Lung (tissue), 12 donors: Measurements from ENCODE around the gene HSPBAP1. TPM values are rescaled to one million over a fixed set of nuclear protein-coding genes. Genes with fewer than 3 reads are reported as not detected.
"Not testable (repeated sequence)": the region's sequence is repeated elsewhere in the genome, so short reads cannot be mapped to it uniquely, and the experiment has no call there.

Experiments used
- ATAC-seq: fragments of 200-7000 bp; cut with Tn5 transposase; one replicate; pipeline ENCODE4 v1.9.1; 2020; ENCODE audit warnings: moderate number of reproducible peaks; ENCODE audit not compliant: insufficient read depth, low FRiP score
- DNase-seq, 3 donors: peaks; one replicate each; pipeline ENCODE4 v3.0.0-alpha.2; 2013 to 2017
- H3K27ac ChIP-seq, 2 donors: one replicate each; pipeline ENCODE4 v1.5.1; 2013; ENCODE audit warnings: mild to moderate bottlenecking in 2 of 2, moderate library complexity in 2 of 2, control low read depth in 1 of 2, inconsistent platforms in 1 of 2, low read depth in 1 of 2, low read length in 1 of 2
- H3K27me3 ChIP-seq, 3 donors: one replicate each; pipeline ENCODE4 v1.5.1; 2013; ENCODE audit warnings: low read length in 2 of 3; ENCODE audit not compliant: control insufficient read depth in 3 of 3, insufficient read depth in 3 of 3
- H3K36me3 ChIP-seq, 4 donors: one replicate each; pipeline ENCODE4 v1.5.1; 2013; ENCODE audit warnings: low read length in 4 of 4, mild to moderate bottlenecking in 1 of 4, moderate library complexity in 1 of 4; ENCODE audit not compliant: control insufficient read depth in 4 of 4, insufficient read depth in 4 of 4
- H3K4me1 ChIP-seq, 5 donors: one replicate each; pipeline ENCODE4 v1.5.1; 2013; ENCODE audit warnings: low read length in 5 of 5, mild to moderate bottlenecking in 2 of 5, moderate library complexity in 1 of 5; ENCODE audit not compliant: control insufficient read depth in 5 of 5, insufficient read depth in 5 of 5
- H3K4me3 ChIP-seq: one replicate; pipeline ENCODE4 v1.5.1; 2013; ENCODE audit warnings: mild to moderate bottlenecking, control low read depth, moderate library complexity
- H3K9ac ChIP-seq, 2 donors: one replicate each; pipeline ENCODE4 v1.5.1; 2013; ENCODE audit warnings: low read length in 2 of 2, control low read depth in 1 of 2; ENCODE audit not compliant: insufficient read depth in 1 of 2
- H3K9me3 ChIP-seq, 4 donors: one replicate each; pipeline ENCODE4 v1.5.1; 2013; ENCODE audit warnings: low read length in 3 of 4, mild to moderate bottlenecking in 1 of 4, moderate library complexity in 1 of 4; ENCODE audit not compliant: control insufficient read depth in 4 of 4, insufficient read depth in 3 of 4
- WGBS, 2 donors: extraction: QIAGEN DNeasy Blood & Tissue Kit; methylation state at CpG; one replicate each; pipeline ENCODE4 v1.1.7; 2013; 5-methylcytosine and 5-hydroxymethylcytosine counted together
- polyA plus RNA-seq, 2 donors: library from polyadenylated mRNA; stranded (reverse); fragments of 200-250 nt; gene quantifications; one replicate each; pipeline ENCODE4 v1.2.1, GENCODE V29; 2013
- total RNA-seq, 2 donors: library from RNA; depleted of rRNA in 1 of 2; stranded (reverse); fragments of >200 nt in 1 of 2; gene quantifications; one replicate each; pipeline ENCODE4 v1.2.1, GENCODE V29; 2014 to 2021
- TF ChIP-seq, protein P1 (sequence below): IDR thresholded peaks from 2 replicates; pipeline ENCODE4 v1.5.1; 2012; ENCODE audit warnings: mild to moderate bottlenecking; ENCODE audit errors: control extremely low read depth, extremely low read depth
- donor health status: control.
- donor health status: control.
- donor health status: Bipolar disorder and iron deficiency.
- donor health status: healthy.
- donor health status: DM: yes; HTN: yes; CAD: no.

The HSPBAP1 gene
- total and polyA plus RNA-seq, 4 donors = 8.4 to 15.9 (median 11.1) TPM

DNA sequence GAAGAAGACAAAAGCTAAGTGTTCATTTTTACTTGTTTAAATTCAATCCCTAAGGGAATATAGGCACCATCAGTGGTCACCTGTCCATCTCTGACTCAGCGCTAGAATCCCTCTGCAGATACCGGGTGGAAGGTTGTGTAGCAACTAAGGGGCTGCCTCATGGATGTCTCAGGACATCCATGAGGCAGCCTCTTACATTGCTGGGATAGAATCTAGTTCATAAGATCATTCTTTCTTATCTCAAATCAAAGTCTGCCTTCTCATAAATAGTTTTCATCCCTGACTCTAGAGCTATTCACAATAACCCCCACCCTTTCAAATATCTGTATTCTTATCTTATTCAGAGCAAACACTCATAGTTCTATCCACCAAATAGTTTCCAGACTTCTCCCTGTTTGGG, 38.1 kb downstream of the HSPBAP1 start:
- ATAC-seq (no peak), DNase-seq (no peak)
- WGBS, 2 donors = 84 to 89% methylated on average over 2 of the region's 2 CpGs
- H3K27me3 ChIP-seq = no peaks in the 10 kb centered on the region
- H3K27ac ChIP-seq = no peak overlapping the region
- H3K36me3 ChIP-seq = peaks cover 6 to 20% (median 10%) of the 10 kb centered on the region in 4 donors
- no peak overlapping the region for H3K9ac ChIP-seq
- TF ChIP-seq, protein P1, sequence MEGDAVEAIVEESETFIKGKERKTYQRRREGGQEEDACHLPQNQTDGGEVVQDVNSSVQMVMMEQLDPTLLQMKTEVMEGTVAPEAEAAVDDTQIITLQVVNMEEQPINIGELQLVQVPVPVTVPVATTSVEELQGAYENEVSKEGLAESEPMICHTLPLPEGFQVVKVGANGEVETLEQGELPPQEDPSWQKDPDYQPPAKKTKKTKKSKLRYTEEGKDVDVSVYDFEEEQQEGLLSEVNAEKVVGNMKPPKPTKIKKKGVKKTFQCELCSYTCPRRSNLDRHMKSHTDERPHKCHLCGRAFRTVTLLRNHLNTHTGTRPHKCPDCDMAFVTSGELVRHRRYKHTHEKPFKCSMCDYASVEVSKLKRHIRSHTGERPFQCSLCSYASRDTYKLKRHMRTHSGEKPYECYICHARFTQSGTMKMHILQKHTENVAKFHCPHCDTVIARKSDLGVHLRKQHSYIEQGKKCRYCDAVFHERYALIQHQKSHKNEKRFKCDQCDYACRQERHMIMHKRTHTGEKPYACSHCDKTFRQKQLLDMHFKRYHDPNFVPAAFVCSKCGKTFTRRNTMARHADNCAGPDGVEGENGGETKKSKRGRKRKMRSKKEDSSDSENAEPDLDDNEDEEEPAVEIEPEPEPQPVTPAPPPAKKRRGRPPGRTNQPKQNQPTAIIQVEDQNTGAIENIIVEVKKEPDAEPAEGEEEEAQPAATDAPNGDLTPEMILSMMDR = no peak
- H3K4me1 ChIP-seq = peaks cover 0 to 4% (median 3%) of the 10 kb centered on the region in 5 donors
- no peaks in the 10 kb centered on the region for H3K9me3 ChIP-seq
- no peak overlapping the region for H3K4me3 ChIP-seq

DNA sequence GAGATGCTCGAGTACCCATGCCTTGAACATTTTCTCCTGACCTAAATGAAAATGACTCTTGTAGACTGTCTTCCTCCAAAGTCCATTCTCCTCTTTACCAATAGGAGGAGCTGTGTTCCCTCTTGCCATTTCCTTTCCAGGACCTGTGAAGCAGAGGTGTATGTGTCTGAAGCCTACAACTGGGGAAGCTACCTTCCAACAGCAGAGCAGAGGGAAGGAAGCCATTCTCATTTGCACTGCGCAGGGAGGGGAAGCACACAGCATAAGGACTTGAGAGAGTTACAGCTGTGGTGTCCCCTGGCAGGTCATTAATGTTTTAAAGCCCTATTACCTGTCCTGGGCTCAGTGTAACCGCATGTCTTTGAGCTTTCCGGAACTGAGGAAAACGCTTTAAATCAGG, 38.7 kb downstream of the HSPBAP1 start:
- 75 to 83% methylated on average over 5 of the region's 5 CpGs for WGBS, 2 donors
- TF ChIP-seq, protein P1 = no peak
- DNase-seq (peak in 1 of 3 donors; percentile 12), ATAC-seq (no peak)
- Histone ChIP-seq H3K36me3 (peaks cover 6 to 20% (median 10%) of the 10 kb centered on the region in 4 donors), H3K27ac (no peak overlapping the region), H3K9ac (no peak overlapping the region), H3K4me1 (peaks cover 0 to 4% (median 0%) of the 10 kb centered on the region in 5 donors), H3K27me3 (no peaks in the 10 kb centered on the region), H3K9me3 (no peaks in the 10 kb centered on the region), H3K4me3 (no peak overlapping the region)

DNA sequence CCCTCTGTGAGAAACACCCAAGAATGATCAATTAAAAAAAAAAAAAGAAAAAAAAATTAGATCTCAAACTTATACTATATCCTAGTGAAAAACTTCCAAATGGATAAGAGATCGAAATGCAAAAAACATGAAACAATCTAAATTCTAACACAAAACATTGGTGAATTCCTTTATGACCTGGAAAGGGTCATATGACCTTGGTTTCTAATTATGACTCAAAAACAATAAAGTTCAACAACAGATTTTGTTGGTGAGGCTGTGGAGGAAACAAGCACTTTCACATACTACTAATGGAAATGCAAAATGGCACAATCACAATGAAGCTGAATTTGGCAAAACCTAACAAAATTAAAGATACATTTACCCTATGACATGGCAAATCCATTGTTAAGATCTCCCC, 45.3 kb downstream of the HSPBAP1 start:
- H3K27me3 ChIP-seq = no peaks in the 10 kb centered on the region
- WGBS, 2 donors = 95 to 96% methylated on average over 1 of the region's 1 CpG
- ATAC-seq (no peak), DNase-seq (no peak)
- no peak overlapping the region for H3K4me3 ChIP-seq
- H3K27ac ChIP-seq = no peak overlapping the region
- H3K9ac ChIP-seq = no peak overlapping the region
- TF ChIP-seq, protein P1 = no peak
- peaks cover 0 to 16% (median 2%) of the 10 kb centered on the region in 4 donors for H3K36me3 ChIP-seq
- H3K9me3 ChIP-seq = no peaks in the 10 kb centered on the region
- H3K4me1 ChIP-seq = no peaks in the 10 kb centered on the region

DNA sequence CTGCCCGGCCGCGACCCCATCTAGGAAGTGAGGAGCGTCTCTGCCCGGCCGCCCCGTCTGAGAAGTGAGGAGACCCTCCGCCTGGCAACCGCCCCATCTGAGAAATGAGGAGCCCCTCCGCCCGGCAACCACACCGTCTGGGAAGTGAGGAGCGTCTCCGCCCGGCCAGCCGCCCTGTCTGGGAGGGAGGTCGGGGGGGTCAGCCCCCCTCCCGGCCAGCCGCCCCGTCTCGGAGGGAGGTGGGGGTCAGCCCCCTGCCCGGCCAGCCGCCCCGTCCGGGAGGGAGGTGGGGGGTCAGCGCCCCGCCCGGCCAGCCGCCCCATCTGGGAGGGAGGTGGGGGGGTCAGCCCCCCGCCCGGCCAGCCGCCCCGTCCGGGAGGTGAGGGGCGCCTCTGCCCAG, 46.3 kb downstream of the HSPBAP1 start:
- not testable (repeated sequence) for ATAC-seq, H3K4me3 ChIP-seq, H3K27me3 ChIP-seq, H3K27ac ChIP-seq, H3K9ac ChIP-seq, H3K4me1 ChIP-seq, DNase-seq, H3K9me3 ChIP-seq, H3K36me3 ChIP-seq
- WGBS, 2 donors = 93 to 97% methylated on average over 9 to 26 of the region's 35 CpGs
